Lung (tissue), 12 donors: ENCODE data around the gene GNG3. TPM values are rescaled to one million over a fixed set of nuclear protein-coding genes. Genes with fewer than 3 reads are reported as not detected.

Experiments used
- ATAC-seq: fragments of 200-7000 bp; cut with Tn5 transposase; one replicate; pipeline ENCODE4 v1.9.1; 2020; ENCODE audit warnings: moderate number of reproducible peaks; ENCODE audit not compliant: insufficient read depth, low FRiP score
- DNase-seq, 3 donors: peaks; one replicate each; pipeline ENCODE4 v3.0.0-alpha.2; 2013 to 2017
- H3K27ac ChIP-seq, 2 donors: one replicate each; pipeline ENCODE4 v1.5.1; 2013; ENCODE audit warnings: mild to moderate bottlenecking in 2 of 2, moderate library complexity in 2 of 2, control low read depth in 1 of 2, inconsistent platforms in 1 of 2, low read depth in 1 of 2, low read length in 1 of 2
- H3K27me3 ChIP-seq, 3 donors: one replicate each; pipeline ENCODE4 v1.5.1; 2013; ENCODE audit warnings: low read length in 2 of 3; ENCODE audit not compliant: control insufficient read depth in 3 of 3, insufficient read depth in 3 of 3
- H3K36me3 ChIP-seq, 4 donors: one replicate each; pipeline ENCODE4 v1.5.1; 2013; ENCODE audit warnings: low read length in 4 of 4, mild to moderate bottlenecking in 1 of 4, moderate library complexity in 1 of 4; ENCODE audit not compliant: control insufficient read depth in 4 of 4, insufficient read depth in 4 of 4
- H3K4me1 ChIP-seq, 5 donors: one replicate each; pipeline ENCODE4 v1.5.1; 2013; ENCODE audit warnings: low read length in 5 of 5, mild to moderate bottlenecking in 2 of 5, moderate library complexity in 1 of 5; ENCODE audit not compliant: control insufficient read depth in 5 of 5, insufficient read depth in 5 of 5
- H3K4me3 ChIP-seq: one replicate; pipeline ENCODE4 v1.5.1; 2013; ENCODE audit warnings: mild to moderate bottlenecking, control low read depth, moderate library complexity
- H3K9ac ChIP-seq, 2 donors: one replicate each; pipeline ENCODE4 v1.5.1; 2013; ENCODE audit warnings: low read length in 2 of 2, control low read depth in 1 of 2; ENCODE audit not compliant: insufficient read depth in 1 of 2
- H3K9me3 ChIP-seq, 4 donors: one replicate each; pipeline ENCODE4 v1.5.1; 2013; ENCODE audit warnings: low read length in 3 of 4, mild to moderate bottlenecking in 1 of 4, moderate library complexity in 1 of 4; ENCODE audit not compliant: control insufficient read depth in 4 of 4, insufficient read depth in 3 of 4
- WGBS, 2 donors: extraction: QIAGEN DNeasy Blood & Tissue Kit; methylation state at CpG; one replicate each; pipeline ENCODE4 v1.1.7; 2013; 5-methylcytosine and 5-hydroxymethylcytosine counted together
- polyA plus RNA-seq, 2 donors: library from polyadenylated mRNA; stranded (reverse); fragments of 200-250 nt; gene quantifications; one replicate each; pipeline ENCODE4 v1.2.1, GENCODE V29; 2013
- total RNA-seq, 2 donors: library from RNA; depleted of rRNA in 1 of 2; stranded (reverse); fragments of >200 nt in 1 of 2; gene quantifications; one replicate each; pipeline ENCODE4 v1.2.1, GENCODE V29; 2014 to 2021
- TF ChIP-seq, protein P1 (sequence below): IDR thresholded peaks from 2 replicates; pipeline ENCODE4 v1.5.1; 2012; ENCODE audit warnings: mild to moderate bottlenecking; ENCODE audit errors: control extremely low read depth, extremely low read depth
- donor health status: control.
- donor health status: control.
- donor health status: Bipolar disorder and iron deficiency.
- donor health status: healthy.
- donor health status: DM: yes; HTN: yes; CAD: no.

Gene GNG3
- total and polyA plus RNA-seq, 4 donors, result 0.05 to 0.40 (median 0.26) TPM; not detected in 1

- Histone ChIP-seq H3K4me1 (peaks cover 0 to 47% (median 17%) of the 10 kb centered on the region in 5 donors), H3K27me3 (no peaks in the 10 kb centered on the region), H3K36me3 (peaks cover 0 to 9% (median 5%) of the 10 kb centered on the region in 4 donors), H3K9me3 (no peaks in the 10 kb centered on the region), H3K27ac (peak overlapping the region; percentile 73 to 88), H3K4me3 (no peak overlapping the region), H3K9ac (no peak overlapping the region)
- TF ChIP-seq, protein P1, sequence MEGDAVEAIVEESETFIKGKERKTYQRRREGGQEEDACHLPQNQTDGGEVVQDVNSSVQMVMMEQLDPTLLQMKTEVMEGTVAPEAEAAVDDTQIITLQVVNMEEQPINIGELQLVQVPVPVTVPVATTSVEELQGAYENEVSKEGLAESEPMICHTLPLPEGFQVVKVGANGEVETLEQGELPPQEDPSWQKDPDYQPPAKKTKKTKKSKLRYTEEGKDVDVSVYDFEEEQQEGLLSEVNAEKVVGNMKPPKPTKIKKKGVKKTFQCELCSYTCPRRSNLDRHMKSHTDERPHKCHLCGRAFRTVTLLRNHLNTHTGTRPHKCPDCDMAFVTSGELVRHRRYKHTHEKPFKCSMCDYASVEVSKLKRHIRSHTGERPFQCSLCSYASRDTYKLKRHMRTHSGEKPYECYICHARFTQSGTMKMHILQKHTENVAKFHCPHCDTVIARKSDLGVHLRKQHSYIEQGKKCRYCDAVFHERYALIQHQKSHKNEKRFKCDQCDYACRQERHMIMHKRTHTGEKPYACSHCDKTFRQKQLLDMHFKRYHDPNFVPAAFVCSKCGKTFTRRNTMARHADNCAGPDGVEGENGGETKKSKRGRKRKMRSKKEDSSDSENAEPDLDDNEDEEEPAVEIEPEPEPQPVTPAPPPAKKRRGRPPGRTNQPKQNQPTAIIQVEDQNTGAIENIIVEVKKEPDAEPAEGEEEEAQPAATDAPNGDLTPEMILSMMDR, result no peak
- WGBS, 2 donors, result 85% methylated on average over 8 of the region's 8 CpGs
- ATAC-seq (no peak), DNase-seq (no peak)
These were observed 627 bp upstream of the GNG3 start for GRCh38 chr11:62706850-62707247.

- Histone ChIP-seq H3K4me1 (peaks cover 0 to 47% (median 17%) of the 10 kb centered on the region in 5 donors), H3K4me3 (no peak overlapping the region), H3K36me3 (peaks cover 0 to 16% (median 7%) of the 10 kb centered on the region in 4 donors), H3K27me3 (no peaks in the 10 kb centered on the region), H3K9me3 (no peaks in the 10 kb centered on the region), H3K27ac (peak overlapping the region in 1 of 2 donors; percentile 99), H3K9ac (peak overlapping the region; percentile 63 to 98)
- TF ChIP-seq, protein P1, result no peak
- 81 to 87% methylated on average over 5 of the region's 5 CpGs for WGBS, 2 donors
- ATAC-seq (no peak), DNase-seq (peak in 1 of 3 donors; percentile 14)
These were observed 916 bp downstream of the GNG3 start for GRCh38 chr11:62708392-62708791.

DNA sequence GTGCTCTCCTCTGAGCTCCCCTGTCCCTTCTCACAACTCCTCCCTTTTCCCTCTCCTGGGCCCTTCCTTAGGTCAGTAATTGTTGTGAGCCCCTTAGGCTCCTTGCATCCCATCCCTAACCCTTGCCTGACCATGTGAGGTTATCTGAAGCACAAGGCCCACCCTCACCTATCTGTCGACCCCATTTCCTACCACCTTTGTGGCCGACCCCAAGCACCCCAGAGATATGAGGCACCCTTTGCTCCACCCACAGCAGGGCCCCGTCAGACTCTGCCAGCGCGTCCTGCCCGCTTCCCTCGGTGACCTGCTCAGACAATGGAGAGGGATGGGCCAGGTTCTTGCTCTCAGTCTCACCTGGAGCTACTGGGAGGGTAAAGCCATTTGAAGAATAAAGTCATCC is 1.3 kb downstream of the GNG3 start:
- ATAC-seq, result no peak
- TF ChIP-seq, protein P1, result no peak
- Histone ChIP-seq H3K9ac (peak overlapping the region; percentile 63 to 98), H3K9me3 (no peaks in the 10 kb centered on the region), H3K27me3 (no peaks in the 10 kb centered on the region), H3K4me3 (peak overlapping the region; percentile 9), H3K36me3 (peaks cover 2 to 16% (median 8%) of the 10 kb centered on the region in 4 donors), H3K4me1 (peaks cover 1 to 47% (median 17%) of the 10 kb centered on the region in 5 donors), H3K27ac (peak overlapping the region; percentile 91 to 99)
- DNase-seq, result no peak
- 2 to 3% methylated on average over 7 of the region's 7 CpGs for WGBS, 2 donors
